Measurements from ENCODE around the gene SPATA6.
"Not testable (repeated sequence)": the region's sequence is repeated elsewhere in the genome, so short reads cannot be mapped to it uniquely, and the experiment has no call there.

SPATA6 gene

DNA sequence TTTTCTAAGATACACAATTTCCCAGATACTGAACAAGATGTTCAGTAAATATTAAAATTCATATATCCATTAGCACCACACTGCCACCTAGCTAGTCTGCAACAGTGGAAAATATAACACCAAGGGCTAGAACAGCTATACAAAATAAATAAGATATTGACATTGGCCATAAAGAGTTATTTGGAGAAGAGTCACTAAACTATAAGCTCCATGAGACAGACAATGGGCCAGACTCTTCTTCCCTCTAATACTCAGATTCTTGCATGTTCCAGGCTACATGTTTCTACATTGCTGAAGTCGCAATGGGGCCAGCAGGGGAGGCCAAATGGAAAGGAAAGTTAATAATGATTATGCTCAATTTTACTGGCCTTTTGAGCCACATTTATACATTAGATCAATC, 21.5 kb downstream of the SPATA6 start:
- FAIRE-seq = no peak

DNA sequence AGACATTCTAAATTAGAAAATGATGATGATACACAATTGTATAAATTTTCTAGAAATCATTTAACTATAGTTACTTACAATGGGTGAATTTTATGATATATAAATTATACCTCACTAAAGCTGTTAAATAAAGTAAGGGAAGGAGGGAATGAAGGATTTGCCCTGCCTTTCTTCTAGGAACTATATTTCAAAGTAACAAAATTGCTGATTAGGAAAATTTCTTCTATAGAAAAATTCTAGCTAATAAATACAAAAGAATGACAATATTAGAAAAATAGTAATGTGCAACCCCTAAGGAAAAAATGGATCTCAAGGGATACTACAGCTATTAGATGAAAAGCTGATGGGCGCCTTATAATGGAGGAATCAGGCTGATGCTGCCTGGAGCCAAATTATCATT, 23.1 kb downstream of the SPATA6 start:
- no peak for FAIRE-seq

DNA sequence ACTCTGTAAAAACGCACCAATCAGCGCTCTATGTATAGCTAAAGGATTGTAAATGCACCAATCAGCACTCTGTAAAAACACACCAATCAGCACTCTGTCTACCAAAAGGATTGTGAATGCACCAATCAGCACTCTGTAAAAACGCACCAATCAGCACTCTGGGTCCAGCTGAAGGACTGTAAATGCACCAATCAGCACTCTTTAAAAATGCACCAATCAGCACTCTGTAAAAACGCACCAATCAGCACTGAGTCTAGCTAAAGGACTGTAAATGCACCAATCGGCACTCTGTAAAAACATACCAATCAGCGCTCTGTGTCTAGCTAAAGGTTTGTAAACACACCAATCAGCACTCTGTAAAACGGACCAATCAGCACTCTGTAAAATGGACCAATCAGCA, 27.8 kb downstream of the SPATA6 start:
- not testable (repeated sequence) for FAIRE-seq

DNA sequence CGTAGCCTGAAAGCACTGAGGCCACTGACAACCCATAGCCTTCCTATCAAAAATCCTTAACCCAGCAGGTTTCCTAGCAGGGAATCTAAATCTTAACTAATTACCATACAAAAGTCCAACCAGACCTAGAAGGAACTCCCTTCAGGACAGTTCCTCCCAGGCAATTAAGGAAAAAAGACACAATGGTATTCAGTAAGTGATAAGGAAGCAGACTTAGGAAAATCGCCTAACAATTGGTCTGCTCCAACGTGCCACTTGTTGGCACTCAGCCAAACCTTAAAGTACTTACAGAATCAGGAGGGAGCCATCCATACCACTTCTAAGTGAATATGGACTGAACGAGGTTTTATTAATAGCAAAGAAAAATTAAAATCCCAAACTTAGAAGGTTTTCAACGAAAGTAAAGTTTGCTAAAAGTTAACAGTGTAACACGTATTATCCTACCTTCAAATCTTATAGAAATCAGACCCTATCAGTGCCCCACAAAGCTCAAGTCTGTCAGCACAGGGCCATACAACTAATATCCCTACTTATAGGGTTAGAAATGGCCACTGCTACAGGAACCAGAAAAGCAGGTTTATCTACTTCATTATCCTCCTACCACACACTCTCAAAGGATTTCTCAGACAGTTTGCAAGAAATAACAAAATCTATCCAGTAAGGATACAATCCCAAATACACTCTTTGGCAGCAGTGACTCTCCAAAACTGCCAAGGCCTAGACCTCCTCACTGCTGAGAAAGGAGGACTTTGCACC, 29.0 kb downstream of the SPATA6 start:
- FAIRE-seq = no peak

DNA sequence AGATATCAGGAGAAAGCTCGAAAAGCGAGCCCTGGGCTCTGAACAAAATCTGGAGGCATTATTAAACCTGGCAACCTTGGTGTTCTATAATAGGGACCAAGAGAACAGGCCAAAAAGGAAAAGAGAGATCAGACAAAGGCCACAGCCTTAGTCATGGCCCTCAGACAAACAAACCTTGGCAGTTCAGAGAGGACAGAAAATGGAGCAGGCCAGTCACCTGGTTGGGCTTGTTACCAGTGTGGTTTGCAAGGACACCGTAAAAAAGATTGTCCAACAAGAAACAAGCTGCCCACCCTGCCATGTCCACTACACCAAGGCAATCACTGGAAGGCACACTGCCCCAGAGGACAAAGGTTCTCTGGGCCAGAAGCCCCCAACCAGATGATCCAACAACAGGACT, 31.2 kb downstream of the SPATA6 start:
- FAIRE-seq = not testable (repeated sequence)

DNA sequence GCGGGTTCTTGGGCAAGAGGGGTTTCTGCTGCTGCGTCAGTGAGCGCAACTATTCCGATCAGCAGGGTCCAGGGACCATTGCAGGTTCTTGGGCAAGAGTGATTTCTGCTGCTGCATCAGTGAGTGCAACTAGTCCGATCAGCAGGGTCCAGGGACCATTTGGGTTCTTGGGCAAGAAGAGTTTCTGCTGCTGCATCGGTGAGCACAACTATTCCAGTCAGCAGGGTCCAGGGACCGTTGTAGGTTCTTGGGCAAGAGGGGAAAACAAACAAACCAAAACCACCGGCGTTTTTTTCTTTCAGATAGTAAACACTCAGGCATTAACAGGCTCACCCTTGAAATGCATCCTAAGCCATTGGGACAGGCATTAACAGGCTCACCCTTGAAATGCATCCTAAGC, 32.6 kb downstream of the SPATA6 start:
- no peak for FAIRE-seq

DNA sequence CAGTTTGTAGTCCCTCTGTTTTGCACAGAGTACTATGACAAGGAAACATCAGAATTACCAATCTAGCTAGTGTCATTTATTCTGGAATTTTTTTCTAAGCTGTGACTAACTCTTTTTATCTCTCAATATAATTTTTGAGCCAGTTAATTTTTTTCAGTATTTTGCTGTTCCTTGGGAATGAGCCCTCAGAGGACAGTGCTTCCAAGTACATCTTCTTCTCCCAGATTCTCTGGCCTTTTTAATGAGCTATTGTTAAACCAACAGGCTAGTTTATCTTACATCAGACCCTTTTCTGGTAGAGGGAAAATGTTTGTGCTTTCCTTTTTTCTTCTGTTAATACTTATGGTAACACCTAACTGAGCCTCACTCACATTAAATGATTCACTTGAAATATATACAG, 34.6 kb downstream of the SPATA6 start:
- not testable (repeated sequence) for FAIRE-seq

DNA sequence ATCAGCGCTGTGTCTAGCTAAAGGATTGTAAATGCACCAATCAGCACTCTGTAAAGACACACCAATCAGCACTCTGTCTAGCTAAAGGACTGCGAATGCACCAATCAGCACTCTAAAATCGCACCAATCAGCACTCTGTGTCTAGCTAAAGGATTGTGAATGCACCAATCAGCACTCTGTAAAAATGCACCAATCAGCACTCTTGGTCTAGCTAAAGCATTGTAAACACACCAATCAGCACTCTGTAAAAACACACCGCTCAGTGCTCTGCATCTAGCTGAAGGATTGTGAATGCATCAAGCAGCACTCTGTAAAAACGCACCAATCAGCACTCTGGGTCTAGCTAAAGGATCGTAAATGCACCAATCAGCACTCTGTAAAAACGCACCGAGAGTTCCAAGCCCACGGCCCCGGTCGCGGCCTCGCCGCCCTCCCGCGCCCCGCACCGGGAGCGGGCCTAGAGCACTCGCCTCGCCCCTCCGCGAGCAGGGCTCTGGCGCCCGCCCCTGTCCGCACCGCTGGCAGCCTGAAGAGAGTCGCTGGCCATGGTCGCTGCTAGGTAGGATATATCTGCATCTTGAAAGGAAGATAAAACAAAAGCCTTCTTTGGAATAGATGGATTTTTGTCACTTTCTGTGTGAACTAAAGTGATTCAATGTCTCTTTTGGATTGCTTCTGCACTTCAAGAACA, 36.5 kb downstream of the SPATA6 start:
- FAIRE-seq = not testable (repeated sequence)

DNA sequence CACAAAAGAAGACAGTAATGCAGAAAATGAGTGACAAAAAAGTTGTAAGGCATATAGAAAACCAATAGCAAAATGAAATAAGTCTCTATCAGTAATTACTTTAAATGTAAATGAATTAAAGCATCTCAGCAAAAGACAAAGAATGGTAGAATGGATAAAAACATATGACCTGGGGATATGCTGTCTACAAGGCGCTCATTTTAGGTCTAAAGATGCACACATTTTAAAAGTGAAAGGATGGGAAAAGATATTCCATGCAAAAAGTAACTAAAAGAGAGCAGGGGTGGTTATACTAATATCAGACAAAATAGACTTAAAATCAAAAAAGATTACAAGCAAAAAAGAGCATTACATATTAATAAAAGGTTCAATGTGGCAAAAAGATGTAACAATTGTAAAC, 41.2 kb downstream of the SPATA6 start:
- no peak for FAIRE-seq

DNA sequence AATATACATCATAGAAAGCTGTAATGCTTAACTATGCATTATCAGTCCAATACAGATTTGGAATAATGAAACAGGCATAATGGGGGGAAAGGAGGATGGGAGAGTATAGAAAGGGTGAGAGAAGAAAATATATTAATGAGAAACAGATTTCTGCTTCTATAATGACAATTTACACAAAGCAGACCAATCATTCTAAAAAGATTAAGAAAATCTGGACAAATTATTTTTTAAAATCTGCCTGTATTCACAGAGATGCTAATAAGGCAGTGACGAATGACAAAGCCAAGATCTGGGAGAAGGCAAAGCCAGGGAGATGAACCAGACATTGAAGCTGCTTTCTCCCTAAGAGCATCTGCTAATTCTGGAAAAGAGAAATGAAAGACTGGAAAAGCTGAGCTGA, 50.0 kb downstream of the SPATA6 start:
- FAIRE-seq = no peak

DNA sequence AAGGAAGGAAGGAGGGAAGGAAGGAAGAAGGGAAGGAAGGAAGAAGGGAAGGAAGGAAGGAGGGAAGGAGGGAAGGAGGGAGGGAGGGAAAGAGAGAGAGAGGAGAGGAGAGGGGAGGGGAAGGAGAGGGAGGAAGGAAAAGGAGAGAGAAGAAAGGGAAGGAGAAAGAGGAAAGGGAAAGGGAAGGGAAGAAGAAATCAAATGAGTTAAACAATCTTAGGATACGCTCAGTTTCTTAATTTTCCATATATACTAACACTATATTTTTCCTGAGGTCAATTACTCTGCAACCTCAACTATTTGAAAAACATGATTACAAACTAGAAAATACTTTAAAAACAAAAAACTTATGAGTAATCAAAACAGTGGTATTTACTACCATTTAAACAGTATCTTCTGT, 53.3 kb downstream of the SPATA6 start:
- FAIRE-seq = no peak

DNA sequence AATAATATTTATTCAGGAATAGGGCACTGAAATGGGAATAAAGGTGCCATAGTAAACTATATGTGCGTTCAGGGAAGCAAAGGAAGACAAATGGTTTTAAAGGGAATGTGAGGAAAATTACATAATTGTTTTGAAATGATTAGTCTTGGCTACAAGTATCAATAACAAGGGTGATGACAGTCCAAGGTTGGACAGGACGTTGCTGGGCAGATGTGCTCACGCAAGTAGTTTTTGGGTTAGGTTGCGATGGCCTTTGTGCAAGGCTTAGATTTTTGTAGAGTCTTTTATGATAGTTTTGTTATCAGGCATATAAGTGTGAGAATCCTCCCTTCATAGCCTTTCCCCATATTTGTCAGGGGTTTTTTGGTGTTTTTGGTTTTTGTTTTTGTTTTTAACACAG, 57.0 kb downstream of the SPATA6 start:
- FAIRE-seq = no peak

DNA sequence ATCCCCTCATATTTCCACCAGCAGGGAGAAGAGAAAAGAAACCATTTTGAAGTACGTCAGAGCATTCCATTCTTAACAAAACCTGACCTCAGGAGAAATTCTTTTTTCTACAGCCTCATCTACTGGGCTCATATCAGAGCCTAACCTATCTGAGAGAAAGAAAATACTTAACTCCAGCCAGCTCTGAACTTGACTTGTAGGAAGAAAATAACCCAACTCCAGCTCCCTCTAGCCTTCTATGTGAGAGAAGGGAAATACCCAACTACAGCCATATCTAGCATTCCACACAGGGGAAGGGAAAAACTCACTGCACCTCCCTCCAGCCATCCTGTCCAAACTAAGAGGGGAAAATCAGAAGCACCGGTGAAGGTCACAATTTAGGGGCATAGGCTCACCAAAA, 57.7 kb downstream of the SPATA6 start:
- no peak for FAIRE-seq

DNA sequence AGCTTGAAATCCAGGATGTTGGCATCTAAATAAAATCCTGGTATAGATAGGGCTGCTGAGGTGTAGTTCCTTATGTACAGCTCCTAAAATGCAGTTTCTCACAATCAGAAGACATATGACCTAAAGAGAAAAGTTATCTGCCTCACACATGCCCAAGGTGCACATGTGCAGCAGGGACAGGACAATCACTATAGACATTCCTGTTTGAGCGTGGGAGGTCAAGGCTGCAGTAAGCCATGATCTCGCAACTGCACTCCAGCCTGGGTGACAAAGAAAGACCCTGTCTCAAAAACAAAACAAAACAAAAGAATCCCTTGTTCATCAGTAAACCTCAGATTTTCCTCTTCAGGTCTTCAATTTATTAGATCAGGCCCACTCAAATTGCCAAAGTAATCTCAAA, 66.1 kb downstream of the SPATA6 start:
- FAIRE-seq = no peak

DNA sequence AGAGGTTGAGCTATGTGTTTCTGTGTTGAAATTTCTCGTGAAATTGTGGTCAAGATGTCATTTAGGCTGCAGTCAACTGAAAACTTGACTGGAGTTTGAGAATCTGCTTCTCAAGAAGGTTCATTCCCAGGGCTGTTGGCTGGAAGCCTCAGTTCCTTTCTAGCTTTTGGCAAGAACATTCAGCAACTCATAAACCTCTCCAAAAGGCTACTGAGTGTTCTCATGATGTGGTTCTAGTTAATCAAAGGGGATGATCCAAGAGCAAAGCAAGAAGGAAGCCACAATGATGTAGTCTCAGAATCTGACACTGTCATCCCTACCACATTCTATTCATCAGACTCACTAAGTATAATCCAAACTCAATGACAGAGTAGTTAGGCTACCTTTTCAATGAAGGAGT, 66.6 kb downstream of the SPATA6 start:
- no peak for FAIRE-seq

DNA sequence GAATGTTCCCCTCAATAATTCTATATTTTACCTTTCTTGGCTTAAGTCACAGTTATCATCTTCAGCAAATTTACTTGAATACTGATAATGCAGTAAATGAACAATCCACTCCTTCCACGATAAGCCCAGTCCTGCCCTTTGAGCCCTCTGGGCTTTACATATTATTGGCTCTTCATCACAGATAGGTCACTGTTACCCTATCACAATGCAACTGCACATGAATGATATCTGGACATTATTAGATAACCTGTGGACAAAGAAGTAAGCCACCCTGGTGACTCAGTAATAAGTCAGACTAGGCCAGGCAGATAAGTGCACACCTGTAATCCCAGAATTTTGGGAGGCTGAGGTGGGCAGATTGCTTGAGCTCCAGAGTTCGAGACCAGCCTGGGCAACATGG, 69.4 kb downstream of the SPATA6 start:
- no peak for FAIRE-seq

DNA sequence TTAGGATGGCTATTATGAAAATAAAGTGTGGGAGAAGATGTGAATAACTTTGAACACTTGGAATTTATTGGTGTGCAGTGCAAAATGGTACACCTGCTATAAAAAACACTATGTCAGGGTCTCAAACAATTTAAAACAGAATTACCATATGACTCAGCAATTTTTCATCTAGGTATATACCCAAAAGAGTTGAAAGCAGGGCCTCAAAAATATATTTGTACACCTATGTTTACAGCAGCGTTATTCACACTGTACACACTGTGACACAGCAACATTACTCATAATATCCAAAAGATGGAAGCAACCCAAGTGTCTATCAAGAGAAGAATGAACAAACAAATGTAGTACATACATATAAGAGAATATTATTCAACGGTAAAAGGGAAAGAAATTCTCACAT, 75.8 kb downstream of the SPATA6 start:
- no peak for FAIRE-seq

DNA sequence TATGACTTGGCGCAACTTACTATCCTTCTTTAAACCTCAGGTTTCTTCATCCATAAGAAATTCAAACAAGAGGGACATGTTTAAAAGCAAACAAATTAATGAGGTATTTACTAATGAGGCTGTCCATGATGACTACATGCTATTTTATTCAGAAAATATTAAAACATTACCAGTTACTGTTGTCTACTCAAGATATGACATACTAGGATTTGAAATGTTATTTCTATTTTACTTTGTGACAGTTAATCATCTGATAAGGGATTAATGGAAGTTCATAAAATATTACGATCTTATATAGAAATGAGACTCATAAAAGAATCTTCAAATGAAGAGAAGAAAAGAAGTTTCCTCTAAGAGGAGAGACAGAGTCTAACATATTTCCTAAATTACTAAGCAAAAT, 80.1 kb downstream of the SPATA6 start:
- no peak for FAIRE-seq

DNA sequence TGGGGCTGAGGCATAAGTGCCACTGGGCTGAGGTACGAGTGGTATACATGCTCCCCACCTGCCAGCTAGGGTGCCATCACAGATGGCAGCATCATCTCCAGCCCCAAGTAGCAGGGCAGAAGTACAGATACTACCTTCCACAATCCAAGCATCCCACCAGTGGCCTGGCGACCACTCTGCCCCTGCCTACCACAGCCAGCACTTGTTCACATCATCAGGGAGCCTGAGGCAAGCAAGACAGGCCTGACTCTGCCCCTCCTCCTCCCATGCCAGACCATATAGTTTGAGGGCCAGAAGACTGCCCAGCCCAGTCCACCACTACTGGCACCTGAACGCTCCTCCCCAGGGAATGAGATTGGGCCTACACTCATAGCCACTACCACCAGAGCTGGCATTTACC, 84.6 kb downstream of the SPATA6 start:
- FAIRE-seq = no peak

DNA sequence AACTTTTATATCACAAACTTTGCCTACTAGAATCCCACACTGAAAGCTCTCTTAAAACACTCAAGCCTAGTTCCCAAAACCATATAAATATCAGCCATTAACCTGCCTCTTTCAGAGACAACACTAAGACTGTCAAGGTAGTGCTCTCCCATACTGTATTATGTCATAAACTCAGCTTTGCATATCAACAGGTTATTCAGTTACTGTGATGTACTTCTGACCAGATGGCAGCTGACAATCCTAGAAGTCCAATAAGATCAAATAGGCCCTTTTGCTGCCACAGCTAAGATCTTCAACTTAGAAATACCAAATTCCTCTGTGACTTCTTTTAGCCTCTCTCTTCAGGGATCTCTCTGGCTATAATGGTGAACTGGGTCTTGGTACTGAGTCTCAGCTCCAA, 97.2 kb downstream of the SPATA6 start:
- FAIRE-seq = no peak

DNA sequence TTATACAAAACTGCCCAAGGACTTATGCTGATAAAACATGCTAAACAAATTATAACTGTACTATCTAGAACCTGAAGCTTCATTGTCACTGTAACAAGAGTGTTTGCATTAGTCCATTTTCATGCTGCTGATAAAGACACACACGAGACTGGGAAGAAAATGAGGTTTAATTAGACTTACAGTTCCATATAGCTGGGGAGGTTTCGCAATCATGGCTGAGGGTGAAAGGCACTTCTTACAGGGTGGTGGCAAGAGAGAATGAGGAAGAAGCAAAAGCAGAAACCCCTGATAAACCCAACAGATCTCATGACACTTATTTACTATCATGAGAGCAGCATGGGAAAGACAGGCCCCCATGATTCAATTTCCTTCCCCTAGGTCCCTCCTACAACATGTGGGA, 100.4 kb downstream of the SPATA6 start:
- FAIRE-seq = no peak

DNA sequence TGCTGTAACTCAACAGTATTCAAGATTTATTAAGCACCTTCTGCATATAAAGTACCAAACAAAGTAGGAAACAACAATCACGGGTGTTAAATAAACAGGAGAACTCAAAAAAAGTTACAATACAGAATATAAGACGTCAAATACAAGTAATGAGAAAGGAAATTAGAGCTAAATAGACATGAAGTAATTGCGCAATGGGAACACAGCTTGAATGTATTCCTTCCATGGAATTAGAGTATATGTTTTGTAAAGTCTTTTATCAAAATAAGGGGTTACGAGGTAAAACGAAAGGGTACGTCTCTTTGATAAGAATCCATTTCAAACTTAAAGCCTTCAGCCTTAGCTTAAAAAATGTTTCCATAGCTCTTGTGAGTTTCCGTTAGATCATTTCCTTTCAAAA, 109.1 kb downstream of the SPATA6 start:
- FAIRE-seq = no peak

DNA sequence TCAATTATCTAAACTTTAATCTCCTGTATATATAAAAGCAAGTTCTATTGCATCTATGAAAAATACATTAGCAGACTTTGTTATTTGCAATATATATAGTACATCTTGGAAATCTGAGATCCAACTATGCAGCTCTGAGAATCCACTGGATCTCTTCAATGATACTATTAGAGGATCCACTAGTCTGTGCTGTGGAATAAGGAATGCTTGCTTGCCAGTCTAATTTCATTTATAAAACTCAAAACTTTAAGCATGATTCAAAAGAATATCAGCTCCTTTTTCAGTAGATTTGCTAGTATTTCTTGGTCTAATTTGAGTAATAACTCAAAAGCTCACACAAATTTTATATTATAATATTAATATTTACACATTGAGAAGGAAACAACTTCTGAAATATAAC, 115.1 kb downstream of the SPATA6 start:
- FAIRE-seq = no peak

DNA sequence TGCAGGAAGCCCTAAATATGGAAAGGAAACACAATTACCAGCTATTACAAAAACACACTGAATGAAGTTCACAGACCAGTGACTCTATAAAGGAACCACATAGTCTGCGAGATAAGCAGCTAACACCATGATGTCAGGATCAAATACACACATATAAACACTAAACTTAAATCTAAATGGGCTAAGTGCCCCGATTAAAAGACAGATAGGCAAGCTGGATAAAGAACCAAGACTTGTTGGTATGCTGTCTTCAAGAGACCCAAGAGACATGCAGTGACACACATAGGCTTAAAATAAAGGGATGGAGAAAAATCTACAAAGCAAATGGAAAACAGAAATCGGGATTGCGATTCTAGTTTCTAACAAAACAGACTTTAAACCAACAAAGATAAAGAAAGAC, 127.6 kb downstream of the SPATA6 start:
- FAIRE-seq = no peak

DNA sequence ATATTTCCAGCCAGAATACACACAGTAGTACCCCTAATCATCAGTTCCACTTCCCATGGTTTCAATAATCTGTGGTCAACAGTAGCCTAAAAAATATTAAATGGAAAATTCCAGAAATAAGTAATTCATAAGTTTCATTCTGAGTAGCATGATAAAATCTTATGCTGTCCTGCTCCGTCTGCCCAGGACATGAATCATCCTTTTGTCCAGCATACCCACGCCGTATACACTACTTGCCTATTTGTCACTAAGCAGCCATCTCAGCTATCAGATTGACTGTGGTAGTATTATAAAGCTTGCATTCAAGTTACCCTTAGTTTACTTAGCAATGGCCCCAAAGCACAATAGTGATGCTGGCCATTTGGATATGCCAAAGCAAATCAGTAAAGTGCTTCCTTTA, 130.8 kb downstream of the SPATA6 start:
- no peak for FAIRE-seq

All from endometrium (tissue), 2 donors.